WTC11 (cell line): ENCODE measurements around the gene ADAMTS15.

Experiments used
- CTCF ChIP-seq: fragments of 200-600 bp; IDR thresholded peaks from 2 replicates; pipeline ENCODE4 v1.8.0; 2022; ENCODE audit warnings: antibody characterized with exemption
- E2F4 ChIP-seq: sonication (generic); formaldehyde crosslinking; IDR thresholded peaks from 2 replicates; pipeline ENCODE4 v1.8.1; 2022; ENCODE audit warnings: low read depth, mild to moderate bottlenecking, moderate library complexity, missing genetic modification reagents, borderline replicate concordance
- MAX ChIP-seq: sonication (generic); formaldehyde crosslinking; IDR thresholded peaks from 2 replicates; pipeline ENCODE4 v1.8.0; 2022; ENCODE audit warnings: mild to moderate bottlenecking, missing genetic modification reagents
- MLX ChIP-seq: sonication (generic); formaldehyde crosslinking; IDR thresholded peaks from 2 replicates; pipeline ENCODE4 v1.8.1; 2023; ENCODE audit warnings: mild to moderate bottlenecking, missing genetic modification reagents, moderate library complexity
- NR2C2 ChIP-seq: sonication (generic); formaldehyde crosslinking; IDR thresholded peaks from 2 replicates; pipeline ENCODE4 v1.8.0; 2022; ENCODE audit warnings: mild to moderate bottlenecking, missing genetic modification reagents
- RELA ChIP-seq: sonication (generic); formaldehyde crosslinking; IDR thresholded peaks from 2 replicates; pipeline ENCODE4 v1.8.1; 2022; ENCODE audit warnings: missing genetic modification reagents, mild to moderate bottlenecking, borderline replicate concordance
- SMAD3 ChIP-seq: sonication (generic); formaldehyde crosslinking; IDR thresholded peaks from 2 replicates; pipeline ENCODE4 v1.8.0; 2022; ENCODE audit warnings: missing genetic modification reagents, mild to moderate bottlenecking, borderline replicate concordance
- STAT6 ChIP-seq: sonication (generic); formaldehyde crosslinking; conservative IDR thresholded peaks from 2 replicates; pipeline ENCODE4 v1.8.1; 2023; ENCODE audit warnings: mild to moderate bottlenecking, low read depth, missing genetic modification reagents, moderate library complexity
- ZNF263 ChIP-seq: sonication (generic); formaldehyde crosslinking; IDR thresholded peaks from 2 replicates; pipeline ENCODE4 v1.8.1; 2022; ENCODE audit warnings: low read depth, mild to moderate bottlenecking, moderate library complexity, missing genetic modification reagents
- ZNF317 ChIP-seq: sonication (generic); formaldehyde crosslinking; IDR thresholded peaks from 2 replicates; pipeline ENCODE4 v1.8.1; 2023; ENCODE audit warnings: low read depth, mild to moderate bottlenecking, moderate library complexity, missing genetic modification reagents, borderline replicate concordance
- ZNF396 ChIP-seq: fragments of 250-450 bp; sonication (Bioruptor Pico); IDR thresholded peaks from 2 replicates; pipeline ENCODE4 v1.8.0; 2021; ENCODE audit warnings: mild to moderate bottlenecking, moderate library complexity, borderline replicate concordance
- ZNF532 ChIP-seq: fragments of 250-450 bp; sonication (Bioruptor Pico); IDR thresholded peaks from 2 replicates; pipeline ENCODE4 v1.9.0; 2021; ENCODE audit warnings: mild to moderate bottlenecking, borderline replicate concordance

- TF ChIP-seq CTCF (no peak), RELA (CRISPR knock-in tag) (no peak), ZNF317 (CRISPR knock-in tag) (no peak), ZNF396 (CRISPR knock-in tag) (no peak), MAX (no peak), E2F4 (CRISPR knock-in tag) (no peak), MLX (CRISPR knock-in tag) (no peak), NR2C2 (CRISPR knock-in tag) (no peak), ZNF263 (CRISPR knock-in tag) (no peak), ZNF532 (no peak), STAT6 (CRISPR knock-in tag) (no peak), SMAD3 (CRISPR knock-in tag) (no peak)
These were observed 67.5 kb downstream of the ADAMTS15 start for GRCh38 chr11:130515829-130516553.
